Gastroesophageal sphincter (tissue), 4 donors: ENCODE measurements around the gene CLEC19A. TPM values are rescaled to one million over a fixed set of nuclear protein-coding genes. Genes with fewer than 3 reads are reported as not detected.

ENCODE experiments used
- ATAC-seq: fragments of 150-250 bp; one replicate; pipeline ENCODE4 v1.9.1; 2016; ENCODE audit warnings: mild to moderate bottlenecking, moderate library complexity
- H3K27ac ChIP-seq, 4 donors: fragments of 200-600 bp; sonication (generic) in 3 of 4; 1 replicate in 3 of 4; 2 replicates in 1 of 4; pipeline ENCODE4 v1.5.1; 2016 to 2019
- H3K27me3 ChIP-seq: fragments of 200-600 bp; sonication (generic); one replicate; pipeline ENCODE4 v1.5.1; 2019
- H3K36me3 ChIP-seq, 2 donors: fragments of 200-600 bp; sonication (generic); one replicate each; pipeline ENCODE4 v1.5.1; 2019; ENCODE audit warnings: control low read depth in 1 of 2
- H3K4me1 ChIP-seq, 3 donors: fragments of 200-600 bp; sonication (generic); 1 replicate in 2 of 3; 2 replicates in 1 of 3; pipeline ENCODE4 v1.5.1; 2016 to 2019; ENCODE audit warnings: control low read depth in 2 of 3
- H3K4me3 ChIP-seq, 2 donors: fragments of 200-600 bp; sonication (generic); one replicate each; pipeline ENCODE4 v1.5.1; 2019; ENCODE audit warnings: mild to moderate bottlenecking in 1 of 2, moderate library complexity in 1 of 2
- H3K9me3 ChIP-seq, 3 donors: fragments of 200-600 bp; sonication (generic); one replicate each; pipeline ENCODE4 v1.5.1; 2017 to 2019; ENCODE audit warnings: control low read depth in 2 of 3
- CTCF ChIP-seq, 4 experiments: fragments of 200-600 bp in 2 of 4; fragments of 450-650 bp in 2 of 4; sonication (generic) in 1 of 4; IDR thresholded peaks; one replicate each; pipeline ENCODE4 v1.5.1; 2017 to 2019; ENCODE audit warnings: antibody characterized with exemption in 4 of 4, mild to moderate bottlenecking in 2 of 4, moderate library complexity in 2 of 4
- EP300 ChIP-seq: sonication (generic); formaldehyde crosslinking; IDR thresholded peaks from one replicate; pipeline ENCODE4 v1.6.1; 2017; ENCODE audit warnings: antibody characterized with exemption, mild to moderate bottlenecking
- POLR2A ChIP-seq, 2 donors: fragments of 450-650 bp; IDR thresholded peaks; one replicate each; pipeline ENCODE4 v1.6.1; 2017; ENCODE audit warnings: antibody characterized with exemption in 2 of 2, mild to moderate bottlenecking in 2 of 2, moderate library complexity in 1 of 2
- POLR2AphosphoS5 ChIP-seq: sonication (generic); formaldehyde crosslinking; IDR thresholded peaks from one replicate; pipeline ENCODE4 v1.6.1; 2017; ENCODE audit warnings: antibody characterized with exemption
- WGBS, 2 donors: methylation state at CpG; one replicate each; pipeline ENCODE4 v1.1.5; 2018; ENCODE audit warnings: low coverage in 1 of 2; 5-methylcytosine and 5-hydroxymethylcytosine counted together
- total RNA-seq, 4 donors: library from RNA; depleted of rRNA; stranded (reverse); fragments of >200 nt; gene quantifications; one replicate each; pipeline ENCODE4 v1.1.0, GENCODE V29; 2016

Gene CLEC19A
- total RNA-seq, 4 donors from 2014 or later = not detected

- TF ChIP-seq CTCF (IDR thresholded peaks at IDR 0.05) = no peak
- TF ChIP-seq POLR2A (IDR thresholded peaks at IDR 0.05) = no peak
- no peak for TF ChIP-seq EP300
- TF ChIP-seq POLR2AphosphoS5 = no peak
- no peak overlapping the region for H3K4me3 ChIP-seq
- H3K4me1 ChIP-seq = no peaks in the 10 kb centered on the region
- H3K27me3 ChIP-seq = no peaks in the 10 kb centered on the region
- no peaks in the 10 kb centered on the region for H3K36me3 ChIP-seq
- no peak overlapping the region for H3K27ac ChIP-seq
- ATAC-seq = no peak
- no peaks in the 10 kb centered on the region for H3K9me3 ChIP-seq
- WGBS, 2 donors = 86% methylated on average over 2 of the region's 3 CpGs; no CpG with 5 or more reads in 1 of the 2 donors
These were observed 52.8 kb downstream of the CLEC19A start for GRCh38 chr16:19338335-19338734.

- TF ChIP-seq POLR2AphosphoS5 = no peak
- TF ChIP-seq POLR2A (IDR thresholded peaks at IDR 0.05) = no peak
- no peak for TF ChIP-seq EP300
- no peak for TF ChIP-seq CTCF (IDR thresholded peaks at IDR 0.05)
- Histone ChIP-seq H3K27ac (no peak overlapping the region), H3K9me3 (no peaks in the 10 kb centered on the region), H3K4me1 (no peaks in the 10 kb centered on the region), H3K4me3 (no peak overlapping the region), H3K36me3 (no peaks in the 10 kb centered on the region), H3K27me3 (peaks cover 9% of the 10 kb centered on the region)
- WGBS, 2 donors = 60 to 86% methylated on average over 5 to 6 of the region's 9 CpGs
- no peak for ATAC-seq
These were observed 58.8 kb downstream of the CLEC19A start for GRCh38 chr16:19344224-19344801.

GRCh38 chr16:19344980-19345379, 59.4 kb downstream of the CLEC19A start:
- no peaks in the 10 kb centered on the region for H3K36me3 ChIP-seq
- ATAC-seq = no peak
- no peak overlapping the region for H3K4me3 ChIP-seq
- H3K27ac ChIP-seq = no peak overlapping the region
- peaks cover 11% of the 10 kb centered on the region for H3K27me3 ChIP-seq
- 67 to 73% methylated on average over 3 to 4 of the region's 4 CpGs for WGBS, 2 donors
- TF ChIP-seq POLR2AphosphoS5 (no peak), EP300 (no peak), POLR2A (IDR thresholded peaks at IDR 0.05) (no peak), CTCF (IDR thresholded peaks at IDR 0.05) (no peak)
- H3K4me1 ChIP-seq = no peaks in the 10 kb centered on the region
- H3K9me3 ChIP-seq = no peaks in the 10 kb centered on the region

DNA sequence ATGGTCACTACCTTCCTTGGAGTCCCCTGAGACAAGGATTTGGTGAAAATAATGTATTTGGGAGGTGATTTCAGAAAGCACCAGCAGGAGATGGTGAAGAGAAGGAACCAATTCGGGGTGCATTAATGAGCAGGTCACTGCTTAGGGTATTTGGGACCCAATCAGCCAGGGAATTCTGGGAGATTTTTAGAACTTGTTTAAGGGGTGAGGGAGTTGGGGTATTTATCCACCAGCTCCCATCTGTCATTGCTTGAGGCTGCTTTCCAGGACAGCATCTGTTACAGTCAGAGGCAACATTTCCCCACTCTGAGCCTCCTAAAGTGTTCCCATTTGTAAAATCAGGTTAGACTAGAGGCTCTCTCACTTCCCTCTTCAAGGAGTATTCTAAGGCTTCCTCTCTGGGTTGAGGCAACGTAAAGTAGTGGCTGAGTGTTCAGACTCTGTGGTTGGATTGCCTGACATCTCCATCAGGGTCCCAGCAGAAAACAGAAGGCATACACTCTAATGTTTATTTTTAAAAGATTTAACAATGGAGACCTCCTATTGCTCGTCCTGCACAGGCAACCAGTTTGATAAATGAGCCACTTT, 60.9 kb downstream of the CLEC19A start:
- Histone ChIP-seq H3K4me1 (no peaks in the 10 kb centered on the region), H3K4me3 (no peak overlapping the region), H3K9me3 (no peaks in the 10 kb centered on the region), H3K36me3 (no peaks in the 10 kb centered on the region), H3K27me3 (peaks cover 11% of the 10 kb centered on the region), H3K27ac (no peak overlapping the region)
- no peak for ATAC-seq
- 0 to 16% methylated on average over 1 to 3 of the region's 3 CpGs for WGBS, 2 donors
- TF ChIP-seq POLR2AphosphoS5 = no peak
- TF ChIP-seq EP300 = no peak
- TF ChIP-seq CTCF (IDR thresholded peaks at IDR 0.05) = no peak
- no peak for TF ChIP-seq POLR2A (IDR thresholded peaks at IDR 0.05)

DNA sequence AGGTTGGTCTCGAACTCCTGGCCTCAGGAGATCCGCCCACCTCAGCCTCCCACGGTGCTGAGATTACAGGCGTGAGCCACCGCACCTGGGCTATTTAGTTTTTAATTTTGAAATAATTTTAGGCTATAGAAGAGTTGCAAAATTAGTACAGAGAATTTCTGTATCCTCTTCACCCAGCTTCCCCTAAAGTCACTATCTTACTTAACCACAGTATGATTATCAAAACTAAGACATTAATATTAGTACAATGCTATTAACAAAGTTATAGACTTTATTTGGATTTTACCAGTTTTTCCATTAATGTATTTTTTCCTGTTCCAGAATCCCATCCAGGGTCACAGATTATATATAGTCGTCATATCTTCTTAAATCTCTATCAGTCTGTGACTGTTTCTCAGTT, 62.6 kb downstream of the CLEC19A start:
- H3K27me3 ChIP-seq = peaks cover 11% of the 10 kb centered on the region
- H3K27ac ChIP-seq = no peak overlapping the region
- H3K4me3 ChIP-seq = no peak overlapping the region
- no peaks in the 10 kb centered on the region for H3K4me1 ChIP-seq
- no peaks in the 10 kb centered on the region for H3K36me3 ChIP-seq
- TF ChIP-seq CTCF (IDR thresholded peaks at IDR 0.05) (no peak), POLR2A (IDR thresholded peaks at IDR 0.05) (no peak), POLR2AphosphoS5 (no peak)
- ATAC-seq = no peak
- no peaks in the 10 kb centered on the region for H3K9me3 ChIP-seq
- 73 to 92% methylated on average over 6 of the region's 6 CpGs for WGBS, 2 donors
